HG02840 (cell line): ENCODE results near the gene CEP20.
A peak's percentile ranks its signal among the peaks of the same experiment; 100 is the strongest.
"Not testable (repeated sequence)": the region's sequence is repeated elsewhere in the genome, so short reads cannot be mapped to it uniquely, and the experiment has no call there.

Experiments used
- ATAC-seq: cut with Tn5 transposase; IDR thresholded peaks from one replicate; pipeline ENCODE4 v1.9.1; 2021; ENCODE audit warnings: mild to moderate bottlenecking, moderate library complexity, moderate number of reproducible peaks; ENCODE audit not compliant: unreplicated experiment, low FRiP score

CEP20 gene

GRCh38 chr16:15864939-15865338 is 23.5 kb downstream of the CEP20 start:
- no peak for ATAC-seq

- ATAC-seq: no peak
Measured at GRCh38 chr16:15861996-15862395, 26.4 kb downstream of the CEP20 start.

DNA sequence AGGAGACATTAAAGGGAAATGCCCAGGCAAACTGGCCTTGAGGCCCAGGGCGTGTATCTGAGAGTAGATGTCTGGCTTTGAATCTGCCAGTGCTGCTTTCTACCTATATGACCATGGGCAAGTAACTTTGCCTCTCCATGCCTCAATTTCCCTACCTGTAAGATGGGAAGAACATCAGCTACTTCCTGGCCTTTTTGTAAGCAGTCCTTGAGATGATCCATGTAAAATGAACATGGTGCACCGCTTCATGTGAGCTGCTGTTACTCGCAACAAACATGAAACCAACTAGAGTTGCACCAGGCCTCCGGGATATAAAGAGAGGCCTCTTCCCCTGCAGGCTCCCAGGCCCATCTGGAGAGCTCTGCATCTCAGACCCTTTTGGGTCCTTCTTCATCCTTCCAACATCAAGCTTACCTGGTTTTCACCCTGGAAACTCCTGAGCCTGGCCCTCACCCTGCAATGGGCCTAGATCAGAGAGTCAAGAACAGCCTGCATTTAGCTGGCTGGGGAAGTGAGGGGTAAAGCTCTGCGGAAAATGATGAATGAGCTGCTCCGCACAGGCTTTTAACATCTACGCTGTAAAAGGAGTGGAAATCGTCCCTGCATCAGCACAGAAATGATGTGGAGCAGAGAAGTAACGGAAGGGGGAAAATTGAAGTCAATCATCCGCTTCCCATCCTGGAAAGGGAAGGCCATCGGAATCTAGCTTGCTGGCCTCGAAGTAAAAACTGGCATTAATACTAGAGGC is 29.3 kb downstream of the CEP20 start:
- no peak for ATAC-seq

GRCh38 chr16:15857724-15858560 is 30.5 kb downstream of the CEP20 start:
- ATAC-seq: no peak

DNA sequence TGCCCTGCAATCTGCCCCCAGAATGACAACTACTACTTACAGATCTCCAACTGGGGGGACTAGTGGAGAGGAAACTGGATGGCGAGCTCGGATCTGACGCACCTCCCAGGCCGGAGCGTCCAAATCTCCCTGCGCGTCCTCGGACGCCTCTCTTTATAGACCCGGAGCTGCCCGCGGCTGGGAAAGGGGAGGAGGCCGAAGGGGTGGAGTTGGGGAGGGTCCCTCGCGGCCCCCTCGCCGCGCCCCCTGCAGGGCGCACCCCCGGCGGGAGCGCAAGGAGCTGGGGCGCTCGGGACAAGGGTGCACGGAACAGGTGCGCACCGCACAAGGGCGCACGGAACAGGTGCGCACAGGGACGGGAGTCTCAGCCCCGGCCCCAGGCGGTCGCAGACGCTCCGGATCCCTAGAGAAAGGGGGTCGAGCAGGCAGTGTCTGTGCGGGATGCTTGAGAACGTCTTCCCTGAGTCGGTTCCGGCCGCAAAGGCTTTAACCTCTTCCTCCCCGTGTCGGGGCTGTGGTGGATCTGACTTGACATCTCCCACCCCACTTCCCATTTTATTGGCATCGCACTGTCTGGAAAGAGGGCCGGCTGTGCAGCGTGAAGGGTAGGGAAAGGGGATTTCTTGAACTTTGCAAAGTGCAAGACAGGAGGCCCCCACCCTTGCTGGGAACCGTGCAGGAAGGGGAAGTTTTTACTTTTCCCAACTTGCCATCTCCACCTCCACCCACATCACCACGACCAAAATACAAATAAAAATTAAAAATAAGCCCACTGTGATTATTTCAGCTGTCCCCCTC is 31.3 kb downstream of the CEP20 start, which contains the start of gene MYH11:
Gene MYH11, minus strand, starts transcription at position 128 of the 798 bp plus-strand sequence. CDS start 18,776 bp downstream, outside the sequence.
- ATAC-seq: no peak

- no peak for ATAC-seq
Measured at GRCh38 chr16:15856182-15856581, 32.2 kb downstream of the CEP20 start.

DNA sequence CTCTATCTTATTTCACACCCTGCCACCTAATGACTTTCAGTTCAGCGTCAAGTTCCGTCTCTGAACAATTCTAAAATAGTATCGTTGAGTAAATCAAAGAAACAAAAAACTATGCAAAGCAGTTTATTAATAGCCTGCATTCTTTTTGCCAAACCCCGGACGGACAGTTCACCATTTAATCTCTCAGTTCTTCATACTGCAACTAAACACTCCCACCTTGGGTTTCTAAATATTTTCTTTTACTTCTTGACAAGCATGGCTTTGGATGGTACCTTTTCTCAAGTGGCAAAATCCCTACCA is 32.7 kb downstream of the CEP20 start:
- peak; percentile 85 for ATAC-seq

GRCh38 chr16:15854906-15855703 is 33.3 kb downstream of the CEP20 start:
- no peak for ATAC-seq

- no peak for ATAC-seq
Measured at GRCh38 chr16:15854061-15854460, 34.3 kb downstream of the CEP20 start.

- no peak for ATAC-seq
Measured at GRCh38 chr16:15853021-15853420, 35.4 kb downstream of the CEP20 start.

GRCh38 chr16:15850555-15850954 is 37.8 kb downstream of the CEP20 start:
- ATAC-seq: not testable (repeated sequence)

- ATAC-seq: no peak
Measured at GRCh38 chr16:15849209-15849981, 39.0 kb downstream of the CEP20 start.

DNA sequence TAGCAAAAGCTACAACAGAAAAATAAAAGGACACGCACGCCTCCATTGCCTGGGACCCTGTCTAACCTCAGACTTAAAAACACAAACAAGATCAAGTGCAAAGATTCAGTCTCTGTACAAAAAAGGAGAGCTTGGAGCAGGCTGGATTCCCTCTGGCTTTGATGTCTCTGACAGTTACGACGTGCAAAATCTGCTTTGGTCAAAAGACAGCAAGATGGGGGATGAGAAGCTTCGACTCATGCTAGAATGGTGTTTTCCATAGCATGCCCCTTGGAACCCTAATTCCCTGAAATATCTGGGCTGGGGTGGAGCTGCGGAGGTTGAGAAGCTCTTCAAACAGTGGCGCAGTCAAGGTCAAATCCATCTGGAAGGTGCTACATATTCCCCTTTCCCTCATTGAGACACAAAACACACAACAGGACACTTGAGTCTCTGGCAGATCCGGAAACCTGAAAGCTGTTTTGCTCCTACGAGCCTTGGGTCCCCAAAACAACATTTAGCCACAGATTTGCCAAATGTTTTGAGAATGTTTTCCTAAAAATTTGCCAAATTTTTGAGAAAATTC is 40.7 kb downstream of the CEP20 start:
- ATAC-seq: no peak

- ATAC-seq: no peak
Measured at GRCh38 chr16:15846510-15846909, 41.9 kb downstream of the CEP20 start.

- no peak for ATAC-seq
Measured at GRCh38 chr16:15843635-15844279, 44.6 kb downstream of the CEP20 start.

DNA sequence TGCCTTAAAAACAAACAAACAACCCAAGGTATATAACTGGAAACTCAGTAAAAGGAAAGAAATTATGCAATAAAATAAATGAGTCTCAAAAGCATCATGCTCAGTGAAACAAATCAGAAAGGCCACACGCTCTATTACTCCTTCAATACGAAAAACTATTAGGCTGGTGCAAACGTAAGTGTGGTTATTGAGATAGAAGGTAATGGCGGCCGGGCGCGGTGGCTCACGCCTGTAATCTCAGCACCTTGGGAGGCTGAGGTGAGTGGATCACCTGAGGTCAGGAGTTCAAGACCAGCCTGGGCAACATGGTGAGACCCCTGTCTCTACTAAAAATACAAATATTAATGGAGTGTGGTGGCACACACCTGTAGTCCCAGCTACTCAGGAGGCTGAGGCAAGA is 49.2 kb downstream of the CEP20 start:
- ATAC-seq: not testable (repeated sequence)

DNA sequence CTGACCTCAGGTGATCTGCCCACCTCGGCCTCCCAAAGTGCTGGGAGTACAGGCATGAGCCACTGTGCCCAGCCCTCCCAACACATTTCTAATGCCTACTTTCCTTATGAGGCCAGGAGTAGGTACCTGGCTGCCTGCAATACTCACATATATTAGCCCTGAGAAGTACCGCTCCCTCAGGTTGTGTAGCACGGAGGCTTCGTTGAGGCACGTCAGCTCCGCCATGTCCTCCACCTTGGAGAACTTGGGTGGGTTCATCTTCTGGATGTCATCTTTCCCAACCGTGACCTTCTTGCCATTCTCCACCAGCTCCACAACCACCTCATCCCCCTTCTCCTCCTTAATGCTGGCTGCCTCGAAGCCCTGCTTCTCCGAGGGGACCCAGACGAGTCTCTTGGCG is 50.6 kb downstream of the CEP20 start:
- no peak for ATAC-seq

DNA sequence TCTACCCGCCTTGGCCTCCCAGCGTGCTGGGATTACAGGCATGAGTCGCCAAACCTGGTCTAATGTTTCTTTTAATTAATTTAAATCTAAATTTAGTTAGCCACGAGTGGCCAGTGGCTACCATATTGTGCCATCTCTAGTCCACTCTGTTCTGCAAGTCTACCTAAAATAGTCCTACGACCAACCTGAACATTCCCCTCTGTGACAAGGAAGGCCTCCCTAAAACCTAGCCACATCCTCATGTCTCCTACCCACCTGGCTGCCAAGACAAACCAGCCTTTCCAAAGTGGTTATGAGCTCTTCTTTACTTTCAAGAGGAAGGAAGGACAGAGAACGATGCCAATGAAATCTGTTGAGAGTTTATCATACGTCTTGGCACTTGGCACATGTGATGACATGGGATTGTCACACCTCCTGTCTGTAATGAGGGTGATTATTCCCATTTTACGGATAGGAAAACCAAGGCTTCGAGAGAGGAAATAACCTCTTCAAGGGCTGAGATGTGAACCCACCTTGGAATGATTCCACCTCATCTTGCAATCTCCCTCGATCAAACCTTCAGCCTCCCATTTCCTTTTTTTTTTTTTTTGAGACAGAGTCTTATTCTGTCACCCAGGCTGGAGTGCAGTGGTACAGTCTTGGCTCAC is 51.3 kb downstream of the CEP20 start:
- no peak for ATAC-seq
